ENCODE data around the gene SCFD2.
"Not testable (repeated sequence)": the region's sequence is repeated elsewhere in the genome, so short reads cannot be mapped to it uniquely, and the experiment has no call there.

The SCFD2 gene

GRCh38 chr4:53139256-53139655, 226.6 kb downstream of the SCFD2 start:
- DNase-seq (ENCODE audit: low read depth), result not testable (repeated sequence)

DNA sequence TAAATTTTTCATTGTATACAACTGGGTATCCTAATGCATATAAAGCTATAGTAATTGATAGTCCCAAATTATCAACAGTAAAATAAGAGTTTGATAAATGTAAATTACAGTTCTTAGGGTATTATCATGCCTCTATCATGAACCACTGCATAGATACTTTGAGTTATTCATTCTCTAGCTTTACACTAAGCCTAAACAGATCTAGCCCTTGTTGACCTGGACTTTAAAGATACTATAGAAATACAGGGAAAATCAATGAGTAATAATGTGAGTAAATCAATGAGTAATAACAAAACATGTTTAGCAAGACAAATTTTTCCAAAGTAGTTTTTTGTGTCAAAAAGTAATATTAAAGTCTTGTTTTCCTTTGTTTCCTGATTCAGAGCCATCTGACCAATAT, 228.4 kb downstream of the SCFD2 start:
- no peak for DNase-seq (ENCODE audit: low read depth)

DNA sequence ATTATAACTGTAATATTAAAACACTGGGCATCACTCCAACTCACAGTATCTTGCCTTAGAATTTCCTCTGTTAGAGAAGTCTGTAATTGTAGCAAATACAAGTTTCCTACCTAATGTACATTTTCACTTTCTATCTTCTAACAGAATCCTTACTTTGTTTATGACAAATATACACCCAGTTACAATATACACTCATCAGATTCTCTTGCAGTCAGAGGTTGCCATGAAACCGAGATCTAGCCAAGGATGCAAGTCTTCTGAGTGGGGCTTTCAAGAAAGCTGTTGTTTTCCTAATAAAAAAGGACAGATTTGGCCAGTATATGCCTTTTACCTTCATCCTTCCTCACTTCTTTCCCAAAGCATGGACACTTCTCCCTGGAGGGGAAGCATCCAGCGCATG, 228.9 kb downstream of the SCFD2 start:
- DNase-seq (ENCODE audit: low read depth), result no peak

GRCh38 chr4:53132132-53132891, 233.5 kb downstream of the SCFD2 start:
- DNase-seq (ENCODE audit: low read depth), result peak; percentile 73

GRCh38 chr4:53131562-53131925, 234.3 kb downstream of the SCFD2 start:
- no peak for DNase-seq (ENCODE audit: low read depth)

DNA sequence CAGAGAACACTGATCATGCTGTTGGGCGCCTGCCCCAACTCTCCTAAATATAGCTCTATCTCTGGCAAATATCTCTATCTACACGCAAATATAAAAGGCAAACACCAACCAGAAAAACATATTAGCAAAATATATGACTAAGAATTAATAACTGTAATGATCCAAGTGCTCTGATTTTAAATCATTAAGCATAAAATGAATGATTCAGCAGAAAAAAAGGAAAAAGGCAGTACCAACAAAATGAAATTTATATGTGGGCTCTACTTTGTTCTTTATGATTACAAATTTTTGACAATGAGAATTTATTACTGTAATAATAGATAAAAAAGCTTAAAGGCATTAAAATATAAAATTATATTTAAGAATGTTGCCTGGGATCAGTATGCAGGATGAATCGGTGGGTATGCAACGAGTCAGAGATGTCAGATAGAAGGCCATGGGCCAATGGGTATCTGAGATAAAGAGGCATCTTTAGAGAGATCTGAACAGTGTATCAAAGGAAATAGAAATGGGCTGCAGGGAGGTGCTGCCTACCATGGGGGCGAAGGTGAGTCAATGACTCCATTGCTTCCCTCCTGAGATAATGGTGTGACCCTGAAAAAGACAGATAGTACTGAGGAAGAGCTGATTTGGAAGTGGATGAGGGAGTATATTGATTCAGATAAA, 234.8 kb downstream of the SCFD2 start:
- no peak for DNase-seq (ENCODE audit: low read depth)

DNA sequence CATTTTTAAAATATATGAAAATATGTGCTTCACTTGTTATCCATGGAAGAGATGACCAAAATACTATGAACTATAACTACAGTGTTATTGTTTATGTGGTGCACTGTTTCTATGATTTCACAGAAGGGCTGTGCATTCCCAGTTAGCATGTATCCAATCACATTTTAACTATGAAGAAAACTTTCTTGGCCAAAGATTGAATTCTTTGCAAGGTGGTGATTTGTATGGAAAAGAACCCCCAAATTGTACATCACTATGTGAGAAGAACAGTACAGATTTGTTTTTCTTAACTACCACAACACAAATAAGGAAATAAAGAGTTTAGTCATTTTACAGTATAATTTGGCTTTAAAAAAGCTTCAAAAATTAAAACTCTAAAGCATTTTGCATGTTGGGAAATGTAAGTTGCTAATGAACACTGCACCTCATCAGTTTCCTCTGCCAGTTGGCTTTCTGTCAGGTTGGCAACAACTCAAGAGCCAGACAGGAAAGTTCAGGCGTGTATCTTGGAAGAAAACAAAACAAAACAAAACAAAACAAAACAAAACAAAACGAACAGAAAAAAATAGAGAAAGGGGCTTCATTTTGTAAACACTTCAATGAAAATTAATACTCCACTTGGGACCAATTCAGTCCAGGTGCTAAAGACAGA, 237.0 kb downstream of the SCFD2 start:
- no peak for DNase-seq (ENCODE audit: low read depth)

GRCh38 chr4:53128231-53128630, 237.6 kb downstream of the SCFD2 start:
- no peak for DNase-seq (ENCODE audit: low read depth)

DNA sequence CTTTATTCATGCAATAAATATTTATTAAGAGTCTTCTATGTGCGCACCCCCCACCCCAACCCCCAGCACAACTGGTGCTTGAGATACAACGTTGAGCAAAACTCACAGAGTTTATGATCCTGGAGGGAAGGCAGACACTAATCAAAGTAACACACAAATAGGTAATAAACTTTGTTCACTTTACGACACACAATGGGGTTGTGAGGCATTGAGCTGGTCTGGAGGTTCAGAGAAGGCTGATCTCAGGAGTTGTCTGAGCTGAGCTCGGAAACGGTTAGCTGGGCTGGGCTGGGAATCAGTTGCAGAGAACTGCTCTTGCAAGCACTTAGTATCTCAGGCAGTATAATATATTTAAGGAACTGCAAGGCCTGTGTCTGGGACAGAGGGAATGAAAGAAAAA, 238.5 kb downstream of the SCFD2 start:
- DNase-seq (ENCODE audit: low read depth), result no peak

GRCh38 chr4:53126099-53126498, 239.8 kb downstream of the SCFD2 start:
- DNase-seq (ENCODE audit: low read depth), result no peak

DNA sequence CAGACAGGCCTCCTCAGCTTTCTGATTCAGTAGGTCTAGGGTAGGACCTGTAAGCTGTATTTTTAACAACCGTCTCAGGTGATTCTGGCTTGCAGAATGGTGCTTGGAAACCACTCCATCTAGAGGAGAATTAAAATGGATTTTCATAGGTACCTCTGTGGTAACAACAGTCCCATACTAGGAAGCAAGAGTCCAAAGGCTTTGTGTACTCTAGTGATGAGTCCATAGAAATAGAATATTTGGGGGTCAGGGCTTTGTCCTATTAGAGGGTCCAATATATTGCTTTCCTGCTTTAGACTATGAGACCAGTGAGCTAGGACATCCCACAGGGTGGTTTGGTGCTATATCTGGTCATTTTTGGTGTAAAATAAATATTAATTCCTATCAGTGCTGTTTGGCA, 242.0 kb downstream of the SCFD2 start:
- no peak for DNase-seq (ENCODE audit: low read depth)

GRCh38 chr4:53123171-53123570, 242.7 kb downstream of the SCFD2 start:
- DNase-seq (ENCODE audit: low read depth), result no peak

DNA sequence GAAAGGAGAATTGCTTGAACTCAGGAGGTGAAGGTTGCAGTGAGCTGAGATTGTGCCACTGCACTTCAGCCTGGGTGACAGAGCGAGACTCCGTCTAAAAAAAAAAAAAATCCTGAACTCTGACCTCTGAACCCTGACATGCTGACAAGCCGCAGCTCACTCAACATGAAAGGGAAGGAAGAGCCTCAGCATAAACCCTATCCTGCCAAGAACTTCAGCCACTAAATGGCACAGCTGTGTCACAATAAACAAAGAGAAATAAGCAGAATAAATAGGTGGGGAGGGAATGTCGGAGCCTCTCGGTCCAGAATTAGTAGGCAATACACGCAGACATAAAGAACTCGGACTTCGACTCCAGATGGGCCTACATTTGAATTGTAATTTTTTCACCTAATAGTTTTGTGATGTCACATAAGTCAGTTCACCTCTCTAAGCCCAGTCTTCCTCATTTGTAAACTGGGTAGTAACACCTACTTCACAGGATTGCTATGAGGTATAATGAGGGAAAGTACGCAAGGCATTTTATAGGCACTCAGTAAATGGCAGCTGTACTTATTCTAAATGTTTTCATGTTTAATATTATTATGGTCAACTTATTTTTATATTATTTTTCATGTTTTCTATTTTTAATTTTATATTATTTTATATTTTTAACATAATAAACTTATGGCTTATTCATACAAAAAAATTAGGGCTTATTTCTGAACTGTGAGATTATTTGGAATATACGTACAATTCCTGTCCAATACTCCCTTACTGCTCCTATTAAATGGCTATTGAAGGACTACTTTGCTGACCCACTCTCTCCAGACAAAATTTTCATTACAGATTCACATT, 243.4 kb downstream of the SCFD2 start:
- no peak for DNase-seq (ENCODE audit: low read depth)

DNA sequence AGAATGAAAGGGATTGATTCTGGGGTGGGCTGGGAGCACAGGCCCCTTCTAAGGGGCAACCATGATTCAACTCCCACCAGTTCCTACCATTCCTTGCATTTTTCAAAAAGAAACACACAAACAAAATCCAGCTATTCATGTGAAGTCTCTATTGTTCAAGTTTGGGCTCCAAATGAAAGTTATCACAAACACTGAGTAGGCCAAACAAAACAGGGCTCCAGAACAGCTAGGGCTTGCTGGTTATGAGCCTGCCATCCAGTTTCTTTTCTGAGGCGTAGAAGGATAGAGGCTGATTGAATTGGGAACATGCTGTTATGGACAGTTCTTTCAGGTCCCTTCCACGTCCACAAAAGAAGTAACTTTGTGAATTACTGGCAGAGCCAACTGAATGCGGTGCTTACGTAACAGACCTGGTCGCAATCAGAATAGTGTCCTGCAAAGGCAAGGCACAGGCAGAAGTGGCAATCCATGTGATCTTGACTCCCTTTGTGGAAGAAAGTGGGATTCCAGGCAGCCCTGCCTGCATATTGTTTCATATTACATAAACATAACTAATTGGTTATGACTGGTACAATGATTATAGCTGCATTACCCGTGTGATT, 244.5 kb downstream of the SCFD2 start:
- no peak for DNase-seq (ENCODE audit: low read depth)

DNA sequence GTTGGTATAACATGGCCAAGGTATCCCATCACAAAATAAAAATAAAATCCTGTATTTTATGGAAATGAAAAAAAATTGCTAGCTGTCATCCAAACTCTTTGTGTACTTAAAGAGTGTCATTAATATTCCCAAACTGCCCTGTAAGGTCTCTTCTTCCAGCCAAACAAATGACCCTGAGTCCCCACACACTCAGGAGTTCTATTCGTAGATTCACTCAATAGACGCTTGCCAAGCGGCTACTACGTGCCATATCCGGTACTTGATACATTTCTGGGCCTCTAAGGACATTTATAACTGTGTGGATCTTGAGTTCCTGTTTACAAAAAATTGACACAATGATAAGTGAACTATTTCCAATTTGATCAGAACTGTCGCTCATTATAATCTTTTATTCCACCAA, 245.1 kb downstream of the SCFD2 start:
- no peak for DNase-seq (ENCODE audit: low read depth)

DNA sequence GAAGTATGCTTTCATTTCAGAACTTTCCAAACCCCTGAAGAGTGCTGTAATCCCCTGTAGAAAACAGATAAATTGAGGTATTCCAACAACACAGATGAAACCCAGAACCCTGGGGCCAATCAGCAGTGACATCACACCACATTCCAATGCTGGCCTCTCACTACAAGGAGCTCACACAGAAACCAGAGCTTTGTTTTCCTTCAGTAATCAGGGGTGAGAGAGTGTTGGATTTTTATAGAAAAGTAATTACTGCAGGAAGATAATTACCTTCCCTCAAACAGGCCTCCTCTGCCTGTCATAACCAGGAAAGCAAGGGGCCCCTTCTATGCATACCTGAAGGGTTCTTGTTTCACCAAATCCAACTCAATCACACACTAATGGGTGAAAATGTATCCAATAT, 246.2 kb downstream of the SCFD2 start:
- DNase-seq (ENCODE audit: low read depth), result no peak

- DNase-seq (ENCODE audit: low read depth), result no peak
These were observed 247.2 kb downstream of the SCFD2 start for GRCh38 chr4:53118676-53119075.

DNA sequence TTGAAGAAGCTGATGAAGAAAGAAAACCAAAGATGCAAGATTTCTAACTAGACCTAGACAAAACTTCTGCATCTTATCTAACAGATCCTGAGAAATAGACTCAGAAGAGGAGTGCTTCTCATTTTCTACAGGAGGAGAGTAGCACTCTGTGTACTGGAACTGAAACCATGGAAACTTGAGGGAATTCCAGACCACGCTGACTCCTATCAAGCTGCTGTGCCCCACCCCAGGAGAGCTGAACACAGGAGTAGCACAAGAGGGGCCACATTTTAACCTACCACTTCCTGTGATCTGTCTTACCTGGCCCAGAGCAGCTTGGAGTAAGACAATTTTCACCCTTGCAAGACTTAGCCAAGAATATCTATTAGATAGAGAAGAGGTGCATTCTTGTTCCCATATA, 248.9 kb downstream of the SCFD2 start:
- peak; percentile 59 for DNase-seq (ENCODE audit: low read depth)

DNA sequence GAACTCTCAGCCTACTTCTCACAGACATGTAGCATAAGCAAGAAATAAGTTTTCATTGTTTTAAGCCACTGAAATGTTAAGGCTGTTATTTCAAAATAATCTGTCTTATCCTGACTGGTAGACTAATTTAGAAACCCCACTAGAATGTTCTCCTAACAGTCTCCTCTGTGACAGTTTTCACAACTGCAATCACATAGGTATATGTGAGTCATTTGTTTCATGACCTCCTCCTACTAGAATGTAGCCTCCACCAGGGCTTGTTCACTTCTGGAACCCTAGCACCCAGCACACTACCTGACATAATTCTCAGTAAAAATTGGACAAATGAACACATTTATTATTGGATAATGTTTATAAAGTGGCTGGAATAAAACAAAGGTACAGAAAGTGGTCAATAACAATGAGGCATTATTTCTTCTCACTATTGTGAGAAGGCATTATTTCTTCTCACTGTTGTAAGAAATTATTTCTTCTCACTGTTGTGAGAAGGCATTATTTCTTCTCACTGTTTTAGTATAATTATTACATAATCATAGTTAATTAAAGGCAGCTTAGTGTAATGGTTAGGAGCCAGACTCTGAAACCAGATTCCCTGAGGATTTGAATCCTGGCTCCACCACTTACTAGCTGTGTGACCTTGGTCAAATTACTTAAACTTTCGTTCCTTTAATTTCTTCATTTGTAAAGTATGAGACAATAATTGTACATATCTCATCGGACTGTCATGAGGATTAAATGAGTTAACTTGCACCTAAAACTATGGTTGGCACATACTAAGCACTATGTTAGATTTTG, 252.2 kb downstream of the SCFD2 start:
- no peak for DNase-seq (ENCODE audit: low read depth)

DNA sequence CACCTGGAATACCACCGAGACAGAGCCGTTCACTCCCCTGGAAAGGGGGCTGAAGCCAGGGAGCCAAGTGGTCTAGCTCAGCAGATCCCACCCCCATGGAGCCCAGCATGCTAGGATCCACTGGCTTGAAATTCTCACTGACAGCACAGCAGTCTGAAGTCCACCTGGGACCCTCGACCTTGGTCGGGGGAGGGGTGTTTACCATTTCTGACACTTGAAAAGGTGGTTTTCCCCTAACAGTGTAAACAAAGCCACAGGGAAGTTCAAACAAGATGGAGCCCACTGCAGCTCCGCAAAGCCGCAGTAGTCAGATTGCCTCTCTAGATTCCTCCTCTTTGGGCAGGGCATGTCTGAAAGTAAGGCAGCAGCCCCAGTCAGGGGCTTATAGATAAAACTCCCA, 260.5 kb downstream of the SCFD2 start:
- no peak for DNase-seq (ENCODE audit: low read depth)

GRCh38 chr4:53103481-53103880, 262.4 kb downstream of the SCFD2 start:
- no peak for DNase-seq (ENCODE audit: low read depth)
